GM06990 (cell line): Measurements from ENCODE around the gene SIRT5.

ENCODE experiments used
- DNase-seq: peaks from one replicate; pipeline ENCODE4 v3.0.0-alpha.2; 2011; ENCODE audit not compliant: insufficient read length; ENCODE audit errors: extremely low read depth
- H3K27me3 ChIP-seq: replicated peaks from 2 replicates; pipeline ENCODE4 v1.6.0; 2011; ENCODE audit warnings: low read length; ENCODE audit not compliant: control insufficient read depth, insufficient read depth
- H3K36me3 ChIP-seq: 2 replicates; pipeline ENCODE4 v1.5.1; 2011; ENCODE audit warnings: low read length; ENCODE audit not compliant: control insufficient read depth, insufficient read depth
- H3K4me3 ChIP-seq: replicated peaks from 2 replicates; pipeline ENCODE4 v1.5.1; 2011; ENCODE audit warnings: low read depth, mild to moderate bottlenecking, control low read depth, low read length
- TF ChIP-seq, protein P1 (sequence below): IDR thresholded peaks from 2 replicates; pipeline ENCODE4 v1.5.1; 2011; ENCODE audit warnings: low read length, control low read depth, mild to moderate bottlenecking, inconsistent platforms; ENCODE audit not compliant: insufficient read depth, poor library complexity, severe bottlenecking

The SIRT5 gene

DNA sequence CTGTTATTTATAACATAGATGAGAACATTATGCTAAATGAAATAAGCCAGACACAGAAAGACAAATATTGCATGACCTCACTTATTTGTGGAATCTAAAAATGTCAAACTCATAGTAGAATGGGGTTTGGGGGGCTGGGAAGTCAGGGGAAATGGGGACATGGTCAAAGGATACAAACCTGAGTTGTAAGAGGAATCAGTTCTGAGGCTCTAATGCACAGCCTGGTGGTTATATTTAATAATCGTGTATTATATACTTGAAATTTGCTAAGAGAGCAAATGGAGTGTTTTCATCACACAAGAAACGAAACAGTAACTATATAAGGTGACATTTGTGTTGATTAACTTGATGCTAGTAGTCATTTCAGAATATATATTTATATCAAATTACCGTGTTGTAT is 46.2 kb upstream of the SIRT5 start:
- no peaks in the 10 kb centered on the region for H3K27me3 ChIP-seq
- DNase-seq: no peak
- TF ChIP-seq, protein P1, sequence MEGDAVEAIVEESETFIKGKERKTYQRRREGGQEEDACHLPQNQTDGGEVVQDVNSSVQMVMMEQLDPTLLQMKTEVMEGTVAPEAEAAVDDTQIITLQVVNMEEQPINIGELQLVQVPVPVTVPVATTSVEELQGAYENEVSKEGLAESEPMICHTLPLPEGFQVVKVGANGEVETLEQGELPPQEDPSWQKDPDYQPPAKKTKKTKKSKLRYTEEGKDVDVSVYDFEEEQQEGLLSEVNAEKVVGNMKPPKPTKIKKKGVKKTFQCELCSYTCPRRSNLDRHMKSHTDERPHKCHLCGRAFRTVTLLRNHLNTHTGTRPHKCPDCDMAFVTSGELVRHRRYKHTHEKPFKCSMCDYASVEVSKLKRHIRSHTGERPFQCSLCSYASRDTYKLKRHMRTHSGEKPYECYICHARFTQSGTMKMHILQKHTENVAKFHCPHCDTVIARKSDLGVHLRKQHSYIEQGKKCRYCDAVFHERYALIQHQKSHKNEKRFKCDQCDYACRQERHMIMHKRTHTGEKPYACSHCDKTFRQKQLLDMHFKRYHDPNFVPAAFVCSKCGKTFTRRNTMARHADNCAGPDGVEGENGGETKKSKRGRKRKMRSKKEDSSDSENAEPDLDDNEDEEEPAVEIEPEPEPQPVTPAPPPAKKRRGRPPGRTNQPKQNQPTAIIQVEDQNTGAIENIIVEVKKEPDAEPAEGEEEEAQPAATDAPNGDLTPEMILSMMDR: no peak
- no peak overlapping the region for H3K4me3 ChIP-seq
- H3K36me3 ChIP-seq: no peaks in the 10 kb centered on the region

DNA sequence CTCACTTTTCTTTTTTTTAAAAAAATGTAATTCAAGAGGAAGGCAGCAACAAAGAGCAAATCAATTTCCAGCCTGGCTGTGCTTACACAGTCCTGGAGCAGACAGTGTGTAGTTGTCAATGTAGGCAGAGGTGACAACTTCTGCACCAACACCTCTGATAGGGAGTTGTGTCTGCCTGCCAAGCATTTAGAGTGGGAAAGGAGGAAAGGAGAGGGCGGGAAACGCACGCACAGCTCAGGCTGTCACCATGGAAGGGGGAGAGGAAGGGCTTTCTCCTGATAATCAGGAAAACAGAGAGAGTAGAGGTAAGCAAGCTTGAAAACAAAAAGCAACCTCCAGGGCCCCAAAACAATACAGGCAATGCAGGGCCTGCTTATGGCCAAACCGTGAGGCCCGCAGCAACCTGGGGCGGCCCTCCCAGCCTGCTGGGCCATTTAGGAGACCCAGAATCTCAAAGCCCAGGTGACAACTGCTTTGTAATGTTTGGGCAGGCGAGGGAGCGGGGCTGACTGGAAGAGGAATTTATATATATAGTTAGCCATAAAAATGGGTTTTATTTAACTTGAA is 45.5 kb upstream of the SIRT5 start:
- TF ChIP-seq, protein P1: no peak
- Histone ChIP-seq H3K4me3 (no peak overlapping the region), H3K36me3 (no peaks in the 10 kb centered on the region), H3K27me3 (no peaks in the 10 kb centered on the region)
- DNase-seq: no peak

DNA sequence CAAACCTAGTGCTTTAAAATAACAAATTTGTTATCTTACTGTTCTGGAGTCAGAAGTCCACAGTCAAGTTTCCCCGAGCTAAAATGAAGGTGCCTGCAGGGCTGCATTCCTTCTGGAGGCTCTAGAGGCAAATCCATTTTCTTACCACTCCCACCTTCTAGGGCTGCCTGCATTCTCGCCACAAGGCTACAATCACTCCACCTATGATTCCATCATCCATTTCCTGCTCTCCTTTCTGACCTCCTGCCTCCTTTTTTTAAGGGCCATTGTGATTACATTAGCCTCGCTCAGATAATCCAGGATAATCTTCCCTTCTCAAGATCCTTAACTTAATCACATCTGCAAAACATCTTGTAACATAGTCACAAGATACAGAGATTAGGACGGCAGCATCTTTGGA is 42.4 kb upstream of the SIRT5 start:
- no peaks in the 10 kb centered on the region for H3K36me3 ChIP-seq
- H3K4me3 ChIP-seq: no peak overlapping the region
- no peak for DNase-seq
- H3K27me3 ChIP-seq: no peaks in the 10 kb centered on the region
- TF ChIP-seq, protein P1: no peak

DNA sequence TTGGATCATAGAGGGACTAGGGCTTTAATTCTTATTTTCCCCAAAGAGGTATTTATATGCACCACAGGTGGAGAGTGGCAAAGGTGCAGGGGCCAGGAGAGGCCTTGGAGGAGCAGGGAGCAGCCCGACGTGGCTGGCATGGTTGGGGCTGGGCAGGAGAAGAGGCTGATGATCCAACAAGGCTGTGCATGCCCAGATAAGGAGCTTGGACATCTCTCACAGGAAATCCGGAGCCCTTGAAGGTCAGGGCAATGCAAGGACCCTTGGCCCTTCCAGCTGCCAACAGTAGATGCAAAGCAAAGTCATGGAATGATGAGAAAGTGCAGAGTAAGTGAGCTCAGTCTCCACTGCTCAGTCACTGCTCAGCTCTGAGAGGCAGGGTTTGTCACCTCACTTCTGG is 39.9 kb upstream of the SIRT5 start:
- DNase-seq: no peak
- TF ChIP-seq, protein P1: no peak
- no peaks in the 10 kb centered on the region for H3K27me3 ChIP-seq
- no peaks in the 10 kb centered on the region for H3K36me3 ChIP-seq
- no peak overlapping the region for H3K4me3 ChIP-seq

DNA sequence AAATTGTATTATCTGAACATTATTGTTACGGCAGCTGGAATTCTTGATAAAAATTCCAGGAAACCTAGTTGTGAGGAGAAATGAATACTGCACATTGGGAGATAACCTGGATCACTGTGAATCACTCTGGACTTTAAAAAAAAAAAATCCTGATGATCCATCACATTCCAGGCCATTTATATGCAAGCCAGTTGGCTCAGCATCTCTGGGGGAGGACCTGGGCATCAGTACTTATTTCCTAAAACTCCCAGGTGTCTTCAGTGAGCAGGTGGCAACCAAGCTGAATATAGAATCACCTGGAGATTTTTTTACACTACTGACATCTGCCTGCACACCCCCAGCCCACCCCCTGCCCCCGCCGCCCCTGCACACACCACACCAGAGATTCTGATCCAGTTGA is 39.1 kb upstream of the SIRT5 start:
- TF ChIP-seq, protein P1: no peak
- H3K27me3 ChIP-seq: no peaks in the 10 kb centered on the region
- no peaks in the 10 kb centered on the region for H3K36me3 ChIP-seq
- DNase-seq: no peak
- H3K4me3 ChIP-seq: no peak overlapping the region
